ENCODE data around the gene MLEC. TPM values are rescaled to one million over a fixed set of nuclear protein-coding genes. Genes with fewer than 3 reads are reported as not detected.

The MLEC gene
- total and polyA plus RNA-seq, 3 donors from 2014 or later, result 93.2 to 130 (median 104) TPM

- Histone ChIP-seq H3K27me3 (no peaks in the 10 kb centered on the region), H3K9me3 (no peaks in the 10 kb centered on the region), H3K27ac (peak overlapping the region; percentile 93 to 96), H3K4me1 (peaks cover 17% of the 10 kb centered on the region), H3K36me3 (ENCODE audit: low read depth, missing control alignments) (no peaks in the 10 kb centered on the region), H3K4me3 (peak overlapping the region; percentile 86 to 96)
- intact Hi-C loops (cut with DNase I; ENCODE audit: low total_unique reads), result no loop called here
- DNase-seq, result no peak
- WGBS, 2 donors, result 0 to 1% methylated on average over 8 to 25 of the region's 31 CpGs
- TF ChIP-seq POLR2A (IDR thresholded peaks at IDR 0.05), result no peak
- no peak for TF ChIP-seq CTCF (IDR thresholded peaks at IDR 0.05)
These were observed 23.9 kb downstream of the MLEC start for GRCh38 chr12:120710805-120711296.

- no peaks in the 10 kb centered on the region for H3K9me3 ChIP-seq
- TF ChIP-seq CTCF (IDR thresholded peaks at IDR 0.05) (no peak), POLR2A (IDR thresholded peaks at IDR 0.05) (no peak)
- H3K36me3 ChIP-seq (ENCODE audit: low read depth, missing control alignments), result no peaks in the 10 kb centered on the region
- H3K27ac ChIP-seq, result peak overlapping the region; percentile 93 to 96
- 25 to 35% methylated on average over 6 of the region's 6 CpGs for WGBS, 2 donors
- DNase-seq, result no peak
- peak overlapping the region; percentile 86 to 96 for H3K4me3 ChIP-seq
- intact Hi-C loops (cut with DNase I; ENCODE audit: low total_unique reads), result no loop called here
- H3K4me1 ChIP-seq, result peaks cover 17% of the 10 kb centered on the region
- no peaks in the 10 kb centered on the region for H3K27me3 ChIP-seq
These were observed 24.5 kb downstream of the MLEC start for GRCh38 chr12:120711411-120711810.

- Histone ChIP-seq H3K4me3 (no peak overlapping the region), H3K36me3 (ENCODE audit: low read depth, missing control alignments) (no peaks in the 10 kb centered on the region), H3K27ac (no peak overlapping the region), H3K9me3 (no peaks in the 10 kb centered on the region), H3K27me3 (no peaks in the 10 kb centered on the region), H3K4me1 (peaks cover 17% of the 10 kb centered on the region)
- no peak for DNase-seq
- 71 to 75% methylated on average over 6 of the region's 6 CpGs for WGBS, 2 donors
- intact Hi-C loops (cut with DNase I; ENCODE audit: low total_unique reads), result no loop called here
- TF ChIP-seq POLR2A (IDR thresholded peaks at IDR 0.05) (no peak), CTCF (IDR thresholded peaks at IDR 0.05) (no peak)
These were observed 25.7 kb downstream of the MLEC start for GRCh38 chr12:120712610-120713009.

GRCh38 chr12:120713861-120714482, 27.0 kb downstream of the MLEC start:
- Histone ChIP-seq H3K4me1 (peaks cover 17% of the 10 kb centered on the region), H3K9me3 (no peaks in the 10 kb centered on the region), H3K36me3 (ENCODE audit: low read depth, missing control alignments) (no peaks in the 10 kb centered on the region), H3K4me3 (no peak overlapping the region), H3K27me3 (no peaks in the 10 kb centered on the region), H3K27ac (no peak overlapping the region)
- DNase-seq, result peak; percentile 88
- WGBS, 2 donors, result 28 to 38% methylated on average over 4 of the region's 4 CpGs
- intact Hi-C loops (cut with DNase I; ENCODE audit: low total_unique reads), result no loop called here
- TF ChIP-seq POLR2A (IDR thresholded peaks at IDR 0.05) (no peak), CTCF (IDR thresholded peaks at IDR 0.05) (peak; percentile 81 to 84 (median 82))

- Histone ChIP-seq H3K4me3 (no peak overlapping the region), H3K9me3 (no peaks in the 10 kb centered on the region), H3K4me1 (no peaks in the 10 kb centered on the region), H3K27me3 (no peaks in the 10 kb centered on the region), H3K27ac (no peak overlapping the region), H3K36me3 (ENCODE audit: low read depth, missing control alignments) (no peaks in the 10 kb centered on the region)
- DNase-seq, result no peak
- WGBS, 2 donors, result 95 to 96% methylated on average over 9 of the region's 9 CpGs
- intact Hi-C loops (cut with DNase I; ENCODE audit: low total_unique reads), result no loop called here
- TF ChIP-seq CTCF (IDR thresholded peaks at IDR 0.05), result no peak
- TF ChIP-seq POLR2A (IDR thresholded peaks at IDR 0.05), result no peak
These were observed 31.1 kb downstream of the MLEC start for GRCh38 chr12:120718055-120718454.
